ENCODE data around the gene TTC12.

DNA sequence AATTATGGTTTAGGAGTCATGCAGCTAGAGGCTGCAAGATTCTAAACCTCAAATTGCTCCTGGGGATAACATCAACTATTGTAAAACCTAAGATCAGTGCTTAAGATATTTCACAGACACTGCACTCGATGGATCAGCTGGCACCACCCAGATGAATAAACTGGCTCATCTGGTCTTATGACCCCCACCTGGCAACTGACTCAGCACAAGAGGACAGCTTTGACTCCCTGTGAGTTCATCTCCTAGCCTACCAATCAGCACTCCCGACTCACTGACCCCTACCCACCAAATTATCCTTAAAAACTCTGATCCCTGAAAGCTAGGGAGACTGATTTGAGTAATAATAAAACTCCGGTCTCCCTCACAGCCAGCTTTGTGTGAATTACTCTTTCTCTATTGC, 782 bp upstream of the TTC12 start:
- no peak for TF ChIP-seq POLR2A (IDR thresholded peaks at IDR 0.05; ENCODE audit: low read depth, low read length)
- TF ChIP-seq NFYB (IDR thresholded peaks at IDR 0.05; ENCODE audit: insufficient read depth, low read depth, low read length), result no peak
- TF ChIP-seq, protein P1, sequence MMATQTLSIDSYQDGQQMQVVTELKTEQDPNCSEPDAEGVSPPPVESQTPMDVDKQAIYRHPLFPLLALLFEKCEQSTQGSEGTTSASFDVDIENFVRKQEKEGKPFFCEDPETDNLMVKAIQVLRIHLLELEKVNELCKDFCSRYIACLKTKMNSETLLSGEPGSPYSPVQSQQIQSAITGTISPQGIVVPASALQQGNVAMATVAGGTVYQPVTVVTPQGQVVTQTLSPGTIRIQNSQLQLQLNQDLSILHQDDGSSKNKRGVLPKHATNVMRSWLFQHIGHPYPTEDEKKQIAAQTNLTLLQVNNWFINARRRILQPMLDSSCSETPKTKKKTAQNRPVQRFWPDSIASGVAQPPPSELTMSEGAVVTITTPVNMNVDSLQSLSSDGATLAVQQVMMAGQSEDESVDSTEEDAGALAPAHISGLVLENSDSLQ (IDR thresholded peaks at IDR 0.05), result no peak
- TF ChIP-seq EZH2 (IDR thresholded peaks at IDR 0.05; ENCODE audit: borderline replicate concordance, control insufficient read depth, low read depth, low read length), result no peak
- TF ChIP-seq, protein P2, sequence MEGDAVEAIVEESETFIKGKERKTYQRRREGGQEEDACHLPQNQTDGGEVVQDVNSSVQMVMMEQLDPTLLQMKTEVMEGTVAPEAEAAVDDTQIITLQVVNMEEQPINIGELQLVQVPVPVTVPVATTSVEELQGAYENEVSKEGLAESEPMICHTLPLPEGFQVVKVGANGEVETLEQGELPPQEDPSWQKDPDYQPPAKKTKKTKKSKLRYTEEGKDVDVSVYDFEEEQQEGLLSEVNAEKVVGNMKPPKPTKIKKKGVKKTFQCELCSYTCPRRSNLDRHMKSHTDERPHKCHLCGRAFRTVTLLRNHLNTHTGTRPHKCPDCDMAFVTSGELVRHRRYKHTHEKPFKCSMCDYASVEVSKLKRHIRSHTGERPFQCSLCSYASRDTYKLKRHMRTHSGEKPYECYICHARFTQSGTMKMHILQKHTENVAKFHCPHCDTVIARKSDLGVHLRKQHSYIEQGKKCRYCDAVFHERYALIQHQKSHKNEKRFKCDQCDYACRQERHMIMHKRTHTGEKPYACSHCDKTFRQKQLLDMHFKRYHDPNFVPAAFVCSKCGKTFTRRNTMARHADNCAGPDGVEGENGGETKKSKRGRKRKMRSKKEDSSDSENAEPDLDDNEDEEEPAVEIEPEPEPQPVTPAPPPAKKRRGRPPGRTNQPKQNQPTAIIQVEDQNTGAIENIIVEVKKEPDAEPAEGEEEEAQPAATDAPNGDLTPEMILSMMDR (IDR thresholded peaks at IDR 0.05 in 2 of 3, conservative IDR thresholded peaks at IDR 0.05 in 1 of 3; ENCODE audit: control insufficient read depth in 2 of 3, extremely low read depth in 1 of 3, insufficient read depth in 1 of 3, low read depth in 3 of 3, low read length in 3 of 3), result no peak
- no peak for TF ChIP-seq CHD2 (IDR thresholded peaks at IDR 0.05; ENCODE audit: borderline replicate concordance, low read depth, low read length)
- TF ChIP-seq NR2C2 (IDR thresholded peaks at IDR 0.05; ENCODE audit: borderline replicate concordance, control insufficient read depth, insufficient read length, low read depth), result no peak
